ENCODE data around the gene GSDME. TPM values are rescaled to one million over a fixed set of nuclear protein-coding genes. Genes with fewer than 3 reads are reported as not detected.

Gene GSDME
- total RNA-seq, 1 experiment from 2014 or later: 7.6 TPM

- Histone ChIP-seq H3K27me3 (ENCODE audit: insufficient read depth, low read length) (no peaks in the 10 kb centered on the region), H3K4me2 (ENCODE audit: low read length) (no peak overlapping the region), H3K4me3 (replicated peaks in 1 of 2; ENCODE audit: low read depth in 1 of 2, low read length in 2 of 2) (no peak overlapping the region), H3K9me3 (ENCODE audit: control insufficient read depth in 1 of 2, insufficient read depth in 1 of 2, low read depth in 1 of 2, low read length in 2 of 2) (no peaks in the 10 kb centered on the region), H4K20me1 (ENCODE audit: insufficient read depth) (no peaks in the 10 kb centered on the region), H3K9me2 (ENCODE audit: insufficient read depth) (no peaks in the 10 kb centered on the region), H3K36me3 (ENCODE audit: control insufficient read depth in 1 of 2, insufficient read depth in 2 of 2, low read length in 2 of 2) (no peaks in the 10 kb centered on the region), H2AFZ (ENCODE audit: low read depth, low read length, poor library complexity, severe bottlenecking) (no peak overlapping the region), H3K27ac (ENCODE audit: low read depth, low read length) (no peak overlapping the region), H3K4me1 (ENCODE audit: control insufficient read depth in 1 of 2, insufficient read depth in 2 of 2, low read length in 2 of 2) (no peaks in the 10 kb centered on the region), H3K79me2 (ENCODE audit: insufficient read depth, low read length) (no peaks in the 10 kb centered on the region), H3K9ac (ENCODE audit: low read length) (no peak overlapping the region)
- POLR2A ChIA-PET: no interaction called here
- DNase-seq (ENCODE audit: low read depth, low spot score) (no peak), ATAC-seq (no peak)
- intact Hi-C loops (cut with micrococcal nuclease): loop anchor here (10.0 kb wide), 1 partner anchor 381 kb away; no protein-coding TSS in a partner anchor
- CTCF ChIA-PET: no interaction called here
- TF ChIP-seq TCF7L2 (IDR thresholded peaks at IDR 0.05; ENCODE audit: borderline replicate concordance, extremely low read depth, insufficient read depth, insufficient read length): no peak
- TF ChIP-seq EZH2phosphoT487 (IDR thresholded peaks at IDR 0.05; ENCODE audit: borderline replicate concordance): no peak
- TF ChIP-seq CBX3 (IDR thresholded peaks at IDR 0.05; ENCODE audit: low read depth): no peak
- TF ChIP-seq REST (IDR thresholded peaks at IDR 0.05; ENCODE audit: low read depth): no peak
- TF ChIP-seq POLR2AphosphoS5 (IDR thresholded peaks at IDR 0.05; ENCODE audit: low read depth, low read length): no peak
- TF ChIP-seq ELF1 (IDR thresholded peaks at IDR 0.05; ENCODE audit: borderline replicate concordance, low read depth): no peak
- no peak for TF ChIP-seq SP1 (IDR thresholded peaks at IDR 0.05; ENCODE audit: low read depth)
- TF ChIP-seq ATF3 (IDR thresholded peaks at IDR 0.05): no peak
- TF ChIP-seq CTCF (IDR thresholded peaks at IDR 0.05 in 2 of 3, conservative IDR thresholded peaks at IDR 0.05 in 1 of 3; ENCODE audit: borderline replicate concordance in 1 of 3, insufficient read depth in 1 of 3, low read depth in 2 of 3, low read length in 2 of 3): no peak
- no peak for TF ChIP-seq FOSL1 (IDR thresholded peaks at IDR 0.05; ENCODE audit: low read depth)
- TF ChIP-seq ZFX (IDR thresholded peaks at IDR 0.05): no peak
- TF ChIP-seq ZNF274 (IDR thresholded peaks at IDR 0.05; ENCODE audit: low read depth, low read length): no peak
- TF ChIP-seq EGR1 (IDR thresholded peaks at IDR 0.05; ENCODE audit: low read depth): no peak
- no peak for TF ChIP-seq JUND (IDR thresholded peaks at IDR 0.05)
- no peak for TF ChIP-seq SIN3A (IDR thresholded peaks at IDR 0.05; ENCODE audit: low read depth)
- no peak for TF ChIP-seq RAD21 (IDR thresholded peaks at IDR 0.05; ENCODE audit: low read depth)
- no peak for TF ChIP-seq ZBTB33 (IDR thresholded peaks at IDR 0.05; ENCODE audit: extremely low read depth, insufficient replicate concordance, low read length)
- RAD21 ChIA-PET (ENCODE audit: low non-redundant PET in 1 of 2, low total read pairs in 2 of 2, uncharacterized antibody in 2 of 2, unreplicated experiment in 2 of 2): no interaction called here
- no TSS peak for BruUV-seq (replicated peaks)
These were observed 43.2 kb downstream of the GSDME start for GRCh38 chr7:24713850-24714675.
